HepG2 (cell line): ENCODE measurements around the gene ZNF616. TPM values are rescaled to one million over a fixed set of nuclear protein-coding genes. Genes with fewer than 3 reads are reported as not detected.

Source experiments
- BCL3 ChIP-seq: sonication (generic); formaldehyde crosslinking; IDR thresholded peaks from 2 replicates; pipeline ENCODE4 v1.5.1; 2020; ENCODE audit warnings: mild to moderate bottlenecking, missing genetic modification reagents, moderate library complexity
- FOXM1 ChIP-seq: sonication (generic); formaldehyde crosslinking; IDR thresholded peaks from 2 replicates; pipeline ENCODE4 v1.5.0; 2020; ENCODE audit warnings: missing genetic modification reagents
- GMEB1 ChIP-seq: sonication (generic); formaldehyde crosslinking; IDR thresholded peaks from 2 replicates; pipeline ENCODE4 v1.5.1; 2020; ENCODE audit warnings: missing genetic modification reagents, mild to moderate bottlenecking, borderline replicate concordance
- HCFC1 ChIP-seq: fragments of 150-350 bp; IDR thresholded peaks from 2 replicates; pipeline ENCODE4 v1.6.1; 2014; ENCODE audit warnings: low read depth, low read length
- HIVEP1 ChIP-seq: sonication (generic); formaldehyde crosslinking; IDR thresholded peaks from 2 replicates; pipeline ENCODE4 v1.4.0; 2020; ENCODE audit warnings: mild to moderate bottlenecking, missing genetic modification reagents
- HOXA9 ChIP-seq: sonication (generic); formaldehyde crosslinking; IDR thresholded peaks from 2 replicates; pipeline ENCODE4 v1.8.1; 2022; ENCODE audit warnings: missing genetic modification reagents, mild to moderate bottlenecking, moderate library complexity, borderline replicate concordance
- KDM2A ChIP-seq: sonication (generic); formaldehyde crosslinking; IDR thresholded peaks from 2 replicates; pipeline ENCODE4 v1.4.0; 2020; ENCODE audit warnings: low read depth, missing genetic modification reagents, borderline replicate concordance
- MZF1 ChIP-seq: sonication (generic); formaldehyde crosslinking; IDR thresholded peaks from 2 replicates; pipeline ENCODE4 v1.8.1; 2023; ENCODE audit warnings: mild to moderate bottlenecking, missing genetic modification reagents, borderline replicate concordance
- TGIF2 ChIP-seq: IDR thresholded peaks from 2 replicates; pipeline ENCODE4 v1.6.1; 2016; ENCODE audit warnings: control low read depth, missing compliant biosample characterization
- ZNF619 ChIP-seq: sonication (generic); formaldehyde crosslinking; IDR thresholded peaks from 2 replicates; pipeline ENCODE4 v1.4.0; 2020; ENCODE audit warnings: mild to moderate bottlenecking, missing genetic modification reagents
- ZNF652 ChIP-seq: IDR thresholded peaks from 2 replicates; pipeline ENCODE4 v1.6.1; 2016; ENCODE audit warnings: low read depth, borderline replicate concordance
- polyA plus RNA-seq, 8 experiments: library from polyadenylated mRNA; depleted of rRNA in 3 of 8; stranded (reverse) in 7 of 8; unstranded in 1 of 8; fragments of >200 nt; fragmentation: Illumina TruSeq in 4 of 8; extraction: Trizol in 4 of 8; gene quantifications; 2 replicates each; pipeline versions ENCODE4 v1.2.1 to v1.2.3, GENCODE V29; 2011 to 2016; ENCODE audit warnings: low read depth in 4 of 8, missing spikeins in 1 of 8, mixed read lengths in 1 of 8; ENCODE audit not compliant: insufficient read depth in 1 of 8
- total RNA-seq, 5 experiments: library from RNA; depleted of rRNA; stranded (reverse); fragments of >200 nt; fragmentation: Illumina TruSeq; extraction: Trizol; gene quantifications; 2 replicates each; pipeline ENCODE4 v1.2.3, GENCODE V29; 2016; ENCODE audit warnings: low read depth in 1 of 5
- TF ChIP-seq, protein P1 (sequence below), 2 experiments: fragments of 450-650 bp in 1 of 2; sonication (generic) in 1 of 2; formaldehyde crosslinking in 1 of 2; IDR thresholded peaks; 2 replicates each; pipeline versions ENCODE4 v1.6.1 to v1.8.0; 2016 to 2022; ENCODE audit warnings: antibody characterized with exemption in 1 of 2, mild to moderate bottlenecking in 1 of 2, missing genetic modification reagents in 1 of 2

Gene ZNF616
- total and polyA plus RNA-seq, 2 of the 13 experiments (the other 11 are each of a cell fraction or from before 2014, with no cell fraction given) = 2.2 to 10.4 TPM

DNA sequence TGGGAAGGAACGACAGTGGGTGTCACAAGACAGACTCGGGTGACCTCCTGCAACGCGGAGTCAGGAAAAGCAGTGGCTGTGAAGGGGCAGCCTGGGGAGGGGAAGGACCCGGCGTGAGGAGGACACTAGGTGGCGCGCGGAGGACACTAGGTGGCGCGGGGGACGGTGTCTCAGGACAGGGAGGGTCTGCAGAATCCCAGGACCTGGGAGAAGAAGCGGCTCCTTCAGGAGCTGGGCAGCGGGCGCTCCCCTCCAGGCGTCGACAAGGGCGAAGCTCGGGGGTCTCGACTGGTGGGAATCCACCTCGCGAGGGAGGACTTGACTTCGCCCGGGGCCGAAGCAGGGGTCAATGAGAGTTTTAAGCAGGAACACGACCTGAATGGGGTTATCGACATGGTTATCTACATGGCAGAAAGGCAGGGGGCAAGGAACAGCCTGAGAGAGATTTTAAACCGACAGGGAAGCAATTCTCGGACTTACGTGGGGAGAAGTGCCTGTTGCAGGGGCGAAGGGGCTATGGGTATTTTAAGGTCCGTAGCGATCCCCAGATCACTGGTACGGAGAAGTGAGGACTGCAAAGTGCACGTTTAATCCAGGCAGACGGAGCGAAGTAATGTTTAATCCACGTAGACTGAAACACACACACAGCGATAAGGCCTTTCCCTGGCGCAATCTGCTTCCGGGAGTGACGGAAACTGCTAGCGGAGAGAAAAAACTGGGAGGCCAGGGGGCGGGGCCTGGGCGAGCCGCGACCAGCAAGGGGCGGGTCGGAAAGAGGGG, at the start of gene ZNF616 (continued):
- TF ChIP-seq, protein P1, sequence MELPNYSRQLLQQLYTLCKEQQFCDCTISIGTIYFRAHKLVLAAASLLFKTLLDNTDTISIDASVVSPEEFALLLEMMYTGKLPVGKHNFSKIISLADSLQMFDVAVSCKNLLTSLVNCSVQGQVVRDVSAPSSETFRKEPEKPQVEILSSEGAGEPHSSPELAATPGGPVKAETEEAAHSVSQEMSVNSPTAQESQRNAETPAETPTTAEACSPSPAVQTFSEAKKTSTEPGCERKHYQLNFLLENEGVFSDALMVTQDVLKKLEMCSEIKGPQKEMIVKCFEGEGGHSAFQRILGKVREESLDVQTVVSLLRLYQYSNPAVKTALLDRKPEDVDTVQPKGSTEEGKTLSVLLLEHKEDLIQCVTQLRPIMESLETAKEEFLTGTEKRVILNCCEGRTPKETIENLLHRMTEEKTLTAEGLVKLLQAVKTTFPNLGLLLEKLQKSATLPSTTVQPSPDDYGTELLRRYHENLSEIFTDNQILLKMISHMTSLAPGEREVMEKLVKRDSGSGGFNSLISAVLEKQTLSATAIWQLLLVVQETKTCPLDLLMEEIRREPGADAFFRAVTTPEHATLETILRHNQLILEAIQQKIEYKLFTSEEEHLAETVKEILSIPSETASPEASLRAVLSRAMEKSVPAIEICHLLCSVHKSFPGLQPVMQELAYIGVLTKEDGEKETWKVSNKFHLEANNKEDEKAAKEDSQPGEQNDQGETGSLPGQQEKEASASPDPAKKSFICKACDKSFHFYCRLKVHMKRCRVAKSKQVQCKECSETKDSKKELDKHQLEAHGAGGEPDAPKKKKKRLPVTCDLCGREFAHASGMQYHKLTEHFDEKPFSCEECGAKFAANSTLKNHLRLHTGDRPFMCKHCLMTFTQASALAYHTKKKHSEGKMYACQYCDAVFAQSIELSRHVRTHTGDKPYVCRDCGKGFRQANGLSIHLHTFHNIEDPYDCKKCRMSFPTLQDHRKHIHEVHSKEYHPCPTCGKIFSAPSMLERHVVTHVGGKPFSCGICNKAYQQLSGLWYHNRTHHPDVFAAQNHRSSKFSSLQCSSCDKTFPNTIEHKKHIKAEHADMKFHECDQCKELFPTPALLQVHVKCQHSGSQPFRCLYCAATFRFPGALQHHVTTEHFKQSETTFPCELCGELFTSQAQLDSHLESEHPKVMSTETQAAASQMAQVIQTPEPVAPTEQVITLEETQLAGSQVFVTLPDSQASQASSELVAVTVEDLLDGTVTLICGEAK (IDR thresholded peaks at IDR 0.05) = peak; percentile 74
- TF ChIP-seq, protein P1 (CRISPR knock-in tag; IDR thresholded peaks at IDR 0.05) = no peak
- no peak; the same call in 1 of the 2 replicates for TF ChIP-seq ZNF619 (CRISPR knock-in tag)
- no peak for TF ChIP-seq TGIF2 (CRISPR knock-in tag)
- no peak for TF ChIP-seq ZNF652 (CRISPR knock-in tag)
- no peak; the same call in 1 of the 2 replicates for TF ChIP-seq HIVEP1 (CRISPR knock-in tag)
- 0 out of 2 replicates have a peak, but pooled peaks have one; percentile 24 for TF ChIP-seq HCFC1
- TF ChIP-seq GMEB1 (CRISPR knock-in tag) = no peak
- no peak for TF ChIP-seq HOXA9 (CRISPR knock-in tag)
- peak; percentile 65; the same call in 1 of the 2 replicates for TF ChIP-seq KDM2A (CRISPR knock-in tag)
- no peak for TF ChIP-seq FOXM1 (CRISPR knock-in tag)
- no peak for TF ChIP-seq MZF1
- peak; percentile 20; the same call in 1 of the 2 replicates for TF ChIP-seq BCL3 (CRISPR knock-in tag)
